Activated T-helper 2 cell treated with anti-CD3 and anti-CD28 coated beads, Interferon-gamma antibody, Interleukin-2, Interleukin-4, amounts not matched to agents 10 μg/mL and 5 μg/mL and 100 μg/mL, durations not matched to agents 14 hours and 24 hours and 36 hours (primary cell): ENCODE data around the gene HIP1. TPM values are rescaled to one million over a fixed set of nuclear protein-coding genes. Genes with fewer than 3 reads are reported as not detected.
A peak's percentile ranks its signal among the peaks of the same experiment; 100 is the strongest.

Experiments
- DNase-seq: peaks from one replicate; pipeline ENCODE4 v3.0.0; 2021; ENCODE audit warnings: low spot score
- H3K27ac Mint-ChIP-seq: one replicate; pipeline ENCODE4 v1.8.0; 2021; ENCODE audit warnings: mixed read lengths
- H3K27me3 Mint-ChIP-seq: one replicate; pipeline ENCODE4 v1.8.0; 2021; ENCODE audit warnings: low read depth, mixed read lengths
- H3K36me3 Mint-ChIP-seq: one replicate; pipeline ENCODE4 v1.8.0; 2021; ENCODE audit warnings: low read depth, mixed read lengths
- H3K4me1 Mint-ChIP-seq: one replicate; pipeline ENCODE4 v1.8.0; 2021; ENCODE audit warnings: low read depth, mixed read lengths
- H3K4me3 Mint-ChIP-seq: one replicate; pipeline ENCODE4 v1.8.0; 2021; ENCODE audit warnings: low read depth, mild to moderate bottlenecking, moderate library complexity, mixed read lengths
- H3K9me3 Mint-ChIP-seq: one replicate; pipeline ENCODE4 v1.8.0; 2021; ENCODE audit warnings: mixed read lengths
- intact Hi-C: fragments of 100-400 bp; cut with micrococcal nuclease; formaldehyde crosslinking; loops from one replicate; pipeline ENCODE4 v1.15.1; 2023
- total RNA-seq: library from RNA; stranded (reverse); gene quantifications from 2 replicates; pipeline ENCODE4 v1.2.3, GENCODE V29; 2022

Gene HIP1
- total RNA-seq, 1 donor from 2014 or later, result 10.6 TPM

DNA sequence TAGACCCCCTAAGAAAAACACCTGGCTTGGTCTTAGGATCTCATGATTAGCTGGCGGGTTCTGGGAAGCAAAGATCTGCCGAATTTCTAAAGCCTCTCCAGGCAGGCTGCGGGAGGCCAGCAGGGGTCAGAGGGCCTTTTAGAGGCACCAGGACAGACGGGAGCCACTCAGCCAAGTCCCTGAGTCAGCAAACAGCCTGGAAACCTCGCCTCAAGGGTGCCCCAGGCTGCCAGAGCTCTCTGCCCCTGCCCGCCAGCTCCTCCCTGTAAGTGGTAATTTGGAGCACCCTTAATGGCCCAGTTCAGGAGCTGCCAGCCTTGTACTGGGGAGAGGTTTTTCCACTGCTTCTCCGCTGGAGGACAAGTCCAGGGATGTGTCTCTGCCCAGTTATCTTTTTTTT, 88.7 kb downstream of the HIP1 start:
- Mint-ChIP-seq H3K9me3 (no peaks in the 10 kb centered on the region), H3K36me3 (no peaks in the 10 kb centered on the region)
- intact Hi-C loops, result no loop called here

DNA sequence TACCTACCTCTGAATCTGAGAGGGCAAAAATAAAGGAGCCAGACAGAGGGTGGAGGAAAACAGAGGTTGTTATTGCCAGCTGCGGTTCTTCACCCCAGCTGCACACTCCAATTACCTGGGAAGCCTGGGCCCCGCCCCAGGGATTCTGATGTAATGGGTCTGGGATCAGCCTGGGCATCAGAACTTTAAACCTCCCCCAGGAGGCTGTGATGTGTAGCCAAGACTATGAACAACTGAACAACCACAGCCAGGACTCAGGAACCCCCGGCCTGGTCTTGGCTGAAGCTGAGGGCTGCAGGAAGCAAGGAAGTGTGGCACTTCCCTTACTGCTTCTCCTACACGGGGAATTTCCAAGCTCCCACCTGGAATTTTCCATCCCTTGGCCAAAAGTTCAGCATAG, 89.3 kb downstream of the HIP1 start:
- no peak overlapping the region for H3K27ac Mint-ChIP-seq
- no peaks in the 10 kb centered on the region for H3K9me3 Mint-ChIP-seq
- H3K27me3 Mint-ChIP-seq, result no peaks in the 10 kb centered on the region
- intact Hi-C loops, result no loop called here
- no peak for DNase-seq
- H3K4me1 Mint-ChIP-seq, result no peaks in the 10 kb centered on the region
- H3K4me3 Mint-ChIP-seq, result no peak overlapping the region
- no peaks in the 10 kb centered on the region for H3K36me3 Mint-ChIP-seq

More for the DNA sequence above, 88.7 kb downstream of the HIP1 start:
- no peak for DNase-seq
- Mint-ChIP-seq H3K27me3 (no peaks in the 10 kb centered on the region), H3K27ac (no peak overlapping the region), H3K4me1 (no peaks in the 10 kb centered on the region), H3K4me3 (no peak overlapping the region)

DNA sequence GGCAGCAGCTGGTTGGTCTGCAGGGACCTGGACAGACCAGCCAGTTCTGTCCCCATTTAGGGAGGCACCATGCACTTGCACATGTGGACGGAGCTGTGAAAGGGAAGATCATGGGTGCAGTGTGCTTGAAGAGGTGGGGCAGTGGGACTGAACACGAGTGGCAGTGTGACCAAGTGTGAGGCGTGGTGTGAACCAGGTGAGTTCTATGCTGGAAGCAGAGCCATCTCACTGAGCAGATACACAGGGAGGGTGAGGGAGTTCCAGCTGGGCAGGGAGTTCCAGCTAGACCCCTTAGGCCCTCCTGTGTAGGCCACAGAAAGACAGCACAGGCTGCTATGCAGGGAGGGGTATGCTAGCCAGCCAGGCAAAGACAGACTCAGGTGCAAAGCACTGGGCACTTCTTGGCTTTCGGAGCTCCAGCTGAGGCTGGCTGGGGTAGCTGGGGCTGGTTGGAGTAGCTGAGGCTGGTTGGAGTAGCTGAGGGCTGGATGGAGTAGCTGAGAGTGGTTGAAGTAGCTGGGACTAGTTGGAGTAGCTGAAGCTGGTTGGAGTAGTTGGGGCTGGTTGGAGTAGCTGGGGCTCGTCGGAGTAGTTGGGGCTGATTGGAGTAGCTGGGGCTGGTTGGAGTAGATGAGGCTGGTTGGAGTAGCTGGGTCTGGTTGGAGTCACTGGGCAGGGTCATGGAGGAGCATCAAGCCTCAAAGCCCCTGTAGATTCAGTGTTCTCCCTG, 90.9 kb downstream of the HIP1 start:
- H3K4me1 Mint-ChIP-seq, result no peaks in the 10 kb centered on the region
- no peak for DNase-seq
- no peak overlapping the region for H3K27ac Mint-ChIP-seq
- H3K4me3 Mint-ChIP-seq, result no peak overlapping the region
- H3K27me3 Mint-ChIP-seq, result no peaks in the 10 kb centered on the region
- intact Hi-C loops, result no loop called here
- H3K9me3 Mint-ChIP-seq, result no peaks in the 10 kb centered on the region
- no peaks in the 10 kb centered on the region for H3K36me3 Mint-ChIP-seq

DNA sequence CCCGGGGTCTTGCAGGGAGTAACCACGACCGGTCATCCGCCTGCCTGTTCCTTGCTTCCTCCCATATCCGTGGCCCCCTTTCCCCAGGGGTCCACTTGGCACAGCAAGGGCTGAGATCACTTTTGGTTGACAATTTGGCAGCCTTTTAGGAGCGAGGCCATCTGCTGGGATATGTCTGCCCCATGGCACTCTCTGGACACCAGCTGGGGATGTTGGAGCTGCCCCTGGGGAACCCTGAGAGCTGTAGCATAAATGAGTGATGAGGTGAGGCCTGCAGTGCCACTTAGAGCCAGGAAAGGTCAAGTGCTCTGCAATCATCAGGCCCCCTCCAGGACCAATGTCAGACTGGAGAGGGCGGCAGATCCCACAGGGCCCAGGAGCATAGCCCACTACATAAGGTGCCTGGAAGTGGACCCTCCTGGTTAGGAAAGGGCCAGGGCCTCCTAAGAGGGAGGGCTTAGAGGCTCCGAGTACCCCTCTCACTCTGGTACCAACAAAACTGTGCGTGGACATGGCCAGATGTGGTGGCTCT, 92.1 kb downstream of the HIP1 start:
- intact Hi-C loops, result no loop called here

DNA sequence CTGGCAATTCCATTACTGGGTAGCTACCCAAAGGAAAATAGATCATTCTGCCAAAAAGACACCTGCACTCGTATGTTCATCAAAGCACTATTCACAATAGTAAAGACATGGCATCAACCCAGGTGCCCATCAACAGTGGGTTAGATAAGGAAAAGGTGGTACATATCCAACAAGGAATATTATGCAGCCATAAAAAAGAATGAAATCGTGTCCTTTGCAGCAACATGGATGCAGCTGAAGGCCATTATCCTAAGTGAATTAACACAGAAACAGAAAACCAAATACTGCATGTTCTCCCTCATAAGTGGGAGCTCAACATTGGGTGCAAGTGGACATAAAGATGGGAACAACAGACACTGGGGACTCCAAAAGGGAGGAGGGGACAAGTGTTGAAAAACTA, 93.2 kb downstream of the HIP1 start:
- Mint-ChIP-seq H3K4me3 (no peak overlapping the region), H3K27me3 (no peaks in the 10 kb centered on the region), H3K4me1 (peaks cover 5% of the 10 kb centered on the region), H3K27ac (no peak overlapping the region), H3K36me3 (no peaks in the 10 kb centered on the region), H3K9me3 (no peaks in the 10 kb centered on the region)
- intact Hi-C loops, result no loop called here
- DNase-seq, result no peak

More for the DNA sequence above, 92.1 kb downstream of the HIP1 start:
- no peaks in the 10 kb centered on the region for H3K36me3 Mint-ChIP-seq
- H3K27ac Mint-ChIP-seq, result no peak overlapping the region
- H3K4me3 Mint-ChIP-seq, result no peak overlapping the region
- peaks cover 5% of the 10 kb centered on the region for H3K4me1 Mint-ChIP-seq
- H3K27me3 Mint-ChIP-seq, result no peaks in the 10 kb centered on the region
- H3K9me3 Mint-ChIP-seq, result no peaks in the 10 kb centered on the region
- DNase-seq, result no peak

DNA sequence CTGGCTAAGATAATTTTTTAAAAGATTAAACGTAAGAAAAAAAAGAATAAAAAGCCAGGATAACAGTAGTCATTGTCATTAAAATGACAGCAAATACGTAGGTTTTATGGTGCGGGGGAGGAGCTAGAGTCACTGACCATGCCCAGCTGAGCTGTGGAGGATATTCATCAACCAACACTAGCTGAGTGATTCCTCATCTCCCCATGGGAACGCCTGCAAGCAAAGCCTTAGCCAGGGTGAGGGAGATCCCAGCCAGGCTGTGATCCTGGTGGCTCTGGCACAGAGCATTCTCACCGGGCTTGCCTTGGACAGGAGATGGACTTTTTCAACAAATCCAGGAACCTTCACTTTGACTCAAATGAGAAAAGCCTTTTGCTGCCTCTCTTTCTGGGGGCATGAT, 94.2 kb downstream of the HIP1 start:
- Mint-ChIP-seq H3K27ac (no peak overlapping the region), H3K4me1 (peaks cover 9% of the 10 kb centered on the region), H3K9me3 (no peaks in the 10 kb centered on the region)

DNA sequence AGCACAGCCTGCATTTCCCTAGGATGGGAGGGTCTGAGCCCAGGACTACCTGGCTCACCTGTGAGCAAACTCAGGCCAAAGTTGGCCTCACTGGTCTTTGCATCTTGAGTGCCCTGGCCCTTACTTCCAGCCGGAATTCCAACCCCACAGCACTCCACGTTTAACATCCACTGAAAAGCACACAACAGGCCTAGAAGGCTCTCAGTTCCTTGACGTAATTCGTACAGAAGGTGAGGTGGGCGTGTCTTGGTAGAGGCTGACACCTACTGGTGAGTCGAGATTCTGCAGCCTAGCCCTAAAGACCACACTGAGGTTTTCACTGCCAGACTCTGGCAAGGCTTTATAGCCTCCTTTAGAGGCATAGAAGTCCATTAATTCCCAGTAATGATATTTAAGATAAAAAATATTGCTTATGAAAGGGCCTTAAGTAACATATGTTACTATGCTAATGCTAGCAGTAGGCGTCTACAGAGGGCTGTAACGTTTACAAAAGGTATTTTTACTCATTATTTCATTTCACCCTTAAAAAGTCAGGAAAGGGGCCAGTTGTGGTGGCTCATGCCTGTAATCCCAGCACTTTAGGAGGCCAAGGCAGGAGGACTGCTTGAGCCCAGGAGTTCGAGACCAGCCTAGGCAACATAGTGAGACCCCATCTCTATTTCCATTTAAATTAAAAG, 95.8 kb downstream of the HIP1 start:
- H3K4me1 Mint-ChIP-seq, result peaks cover 11% of the 10 kb centered on the region
- H3K27me3 Mint-ChIP-seq, result peaks cover 3% of the 10 kb centered on the region
- no peak overlapping the region for H3K27ac Mint-ChIP-seq

More for the DNA sequence above, 94.2 kb downstream of the HIP1 start:
- Mint-ChIP-seq H3K36me3 (no peaks in the 10 kb centered on the region), H3K4me3 (no peak overlapping the region), H3K27me3 (peaks cover 3% of the 10 kb centered on the region)
- intact Hi-C loops, result loop anchor here (5.0 kb wide), 1 partner anchor 572 kb away; the partner anchor contains the start of gene RCC1L
- DNase-seq, result no peak

DNA sequence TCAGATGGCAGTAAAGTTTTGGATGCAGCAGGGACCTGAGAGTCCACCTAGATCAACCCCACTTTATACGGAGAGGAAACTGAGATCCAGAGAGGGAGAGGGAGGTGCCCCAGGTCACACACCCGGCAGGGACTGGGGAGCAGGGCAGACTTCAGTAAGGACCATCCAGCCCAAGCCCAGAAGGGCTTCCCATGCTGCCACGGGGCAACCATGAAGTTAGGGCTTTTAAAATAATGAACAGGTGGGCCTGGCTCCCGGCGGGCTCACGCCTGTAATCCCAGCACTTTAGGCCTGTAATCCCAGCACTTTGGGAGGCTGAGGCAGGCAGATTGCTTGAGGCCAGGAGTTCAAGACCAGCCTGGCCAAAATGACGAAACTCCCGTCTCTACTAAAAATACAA, 98.5 kb downstream of the HIP1 start:
- intact Hi-C loops, result loop anchor here (5.0 kb wide), 1 partner anchor 568 kb away; the partner anchor contains the start of gene RCC1L
- Mint-ChIP-seq H3K4me3 (peak overlapping the region; percentile 86), H3K27ac (no peak overlapping the region), H3K27me3 (peaks cover 3% of the 10 kb centered on the region), H3K36me3 (no peaks in the 10 kb centered on the region), H3K4me1 (peaks cover 11% of the 10 kb centered on the region), H3K9me3 (no peaks in the 10 kb centered on the region)
- DNase-seq, result no peak

More for the DNA sequence above, 95.8 kb downstream of the HIP1 start:
- H3K36me3 Mint-ChIP-seq, result no peaks in the 10 kb centered on the region
- intact Hi-C loops, result loop anchor here (1.0 to 5.0 kb wide), 2 partner anchors 115 to 571 kb away; partner anchors contain the start of gene RCC1L
- peak; percentile 51 for DNase-seq
- no peaks in the 10 kb centered on the region for H3K9me3 Mint-ChIP-seq
- H3K4me3 Mint-ChIP-seq, result no peak overlapping the region

DNA sequence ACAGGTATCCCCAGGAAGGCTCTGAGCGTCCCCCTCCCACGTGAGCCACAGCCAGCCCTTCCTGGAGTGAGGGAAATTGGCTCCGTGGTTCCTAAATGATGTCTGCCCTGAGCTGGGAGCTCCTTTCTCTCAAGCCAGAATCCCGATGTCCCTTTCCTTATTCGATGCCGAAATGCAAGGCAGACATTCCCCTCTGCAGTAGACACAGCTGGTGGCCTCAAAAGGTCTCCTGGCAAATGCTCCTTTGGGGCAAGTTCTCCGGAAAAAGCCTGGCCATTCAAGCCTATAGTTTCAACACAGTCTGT, 98.9 kb downstream of the HIP1 start:
- Mint-ChIP-seq H3K9me3 (no peaks in the 10 kb centered on the region), H3K27me3 (peaks cover 3% of the 10 kb centered on the region), H3K36me3 (no peaks in the 10 kb centered on the region), H3K27ac (peak overlapping the region; percentile 80), H3K4me1 (peaks cover 11% of the 10 kb centered on the region), H3K4me3 (peak overlapping the region; percentile 86)
- intact Hi-C loops, result loop anchor here (5.0 kb wide), 2 partner anchors 43 to 568 kb away; partner anchors contain the start of gene RCC1L
- no peak for DNase-seq

DNA sequence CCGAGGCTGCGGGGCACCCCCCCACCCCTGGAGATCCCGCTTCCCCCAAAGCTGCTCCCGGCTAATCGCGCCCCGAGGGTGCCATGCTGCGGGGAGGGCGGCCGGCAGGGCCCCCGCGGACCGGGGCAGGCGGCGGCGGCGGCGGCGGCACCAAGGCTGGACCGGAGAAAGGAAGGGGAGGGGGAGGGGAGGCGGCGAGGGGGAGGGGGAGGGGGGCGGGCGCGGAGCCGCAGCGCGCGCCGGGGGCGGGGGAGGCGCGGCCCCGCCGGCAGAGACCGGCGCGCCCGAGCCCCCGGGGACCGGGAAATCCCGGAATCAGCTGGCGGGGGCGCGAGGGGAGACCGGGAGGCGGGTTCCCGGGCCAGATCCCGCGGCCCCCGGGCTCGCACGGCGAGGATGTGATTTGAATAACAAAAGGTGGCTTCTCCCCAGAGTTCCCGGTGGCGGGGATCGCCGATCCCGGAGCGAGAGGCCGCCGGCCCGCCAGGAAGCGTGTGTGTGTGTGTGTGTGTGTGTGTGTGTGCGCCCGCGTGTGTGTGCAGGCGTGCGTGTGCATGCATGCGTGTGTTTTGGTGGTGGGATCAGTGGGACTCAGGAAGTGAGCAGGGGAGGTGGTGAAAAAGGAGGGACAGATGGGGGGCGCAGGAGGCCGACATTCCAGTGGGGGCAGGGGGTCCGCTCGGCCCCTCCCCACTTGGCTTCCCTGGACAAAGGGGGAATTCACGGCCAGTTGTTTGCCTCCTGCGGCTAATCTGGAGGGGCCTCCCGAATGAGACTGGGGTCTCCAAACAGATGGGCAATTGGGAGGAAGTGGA, 99.5 kb downstream of the HIP1 start:
- Mint-ChIP-seq H3K36me3 (no peaks in the 10 kb centered on the region), H3K4me1 (peaks cover 11% of the 10 kb centered on the region), H3K9me3 (no peaks in the 10 kb centered on the region), H3K27me3 (peaks cover 3% of the 10 kb centered on the region), H3K27ac (peak overlapping the region; percentile 80), H3K4me3 (peak overlapping the region; percentile 86)
- intact Hi-C loops, result loop anchor here (5.0 kb wide), 1 partner anchor 42 kb away; no protein-coding TSS in a partner anchor
- peak; percentile 27 for DNase-seq

DNA sequence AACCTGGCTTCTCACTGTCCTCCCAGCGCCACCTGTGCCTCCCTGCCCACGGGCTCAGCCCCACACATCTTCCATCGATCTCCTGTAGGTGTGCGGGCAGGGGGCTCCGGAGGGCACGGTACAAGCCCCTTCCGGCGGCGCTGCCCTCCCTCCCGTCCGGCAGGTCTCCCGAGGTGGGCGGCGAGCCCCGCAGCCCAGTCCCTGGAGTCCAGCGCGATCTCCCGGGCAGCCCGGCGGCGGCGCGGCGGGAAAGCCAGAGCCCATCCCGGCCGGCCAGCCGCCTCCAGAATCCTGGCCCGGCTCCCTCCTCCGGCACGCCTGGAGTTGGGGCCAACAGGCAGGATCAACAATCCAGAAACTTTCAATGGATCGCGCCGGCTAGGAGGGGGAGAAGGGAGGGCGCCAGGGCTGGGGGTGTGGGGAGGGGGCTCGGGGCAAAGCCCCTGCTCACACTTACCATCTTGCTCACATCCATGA, 100.1 kb downstream of the HIP1 start:
- DNase-seq, result no peak
- Mint-ChIP-seq H3K9me3 (no peaks in the 10 kb centered on the region), H3K27ac (no peak overlapping the region), H3K4me3 (peak overlapping the region; percentile 61), H3K27me3 (peaks cover 3% of the 10 kb centered on the region), H3K36me3 (no peaks in the 10 kb centered on the region), H3K4me1 (peaks cover 11% of the 10 kb centered on the region)
- intact Hi-C loops, result loop anchor here (5.0 kb wide), 1 partner anchor 41 kb away; no protein-coding TSS in a partner anchor

DNA sequence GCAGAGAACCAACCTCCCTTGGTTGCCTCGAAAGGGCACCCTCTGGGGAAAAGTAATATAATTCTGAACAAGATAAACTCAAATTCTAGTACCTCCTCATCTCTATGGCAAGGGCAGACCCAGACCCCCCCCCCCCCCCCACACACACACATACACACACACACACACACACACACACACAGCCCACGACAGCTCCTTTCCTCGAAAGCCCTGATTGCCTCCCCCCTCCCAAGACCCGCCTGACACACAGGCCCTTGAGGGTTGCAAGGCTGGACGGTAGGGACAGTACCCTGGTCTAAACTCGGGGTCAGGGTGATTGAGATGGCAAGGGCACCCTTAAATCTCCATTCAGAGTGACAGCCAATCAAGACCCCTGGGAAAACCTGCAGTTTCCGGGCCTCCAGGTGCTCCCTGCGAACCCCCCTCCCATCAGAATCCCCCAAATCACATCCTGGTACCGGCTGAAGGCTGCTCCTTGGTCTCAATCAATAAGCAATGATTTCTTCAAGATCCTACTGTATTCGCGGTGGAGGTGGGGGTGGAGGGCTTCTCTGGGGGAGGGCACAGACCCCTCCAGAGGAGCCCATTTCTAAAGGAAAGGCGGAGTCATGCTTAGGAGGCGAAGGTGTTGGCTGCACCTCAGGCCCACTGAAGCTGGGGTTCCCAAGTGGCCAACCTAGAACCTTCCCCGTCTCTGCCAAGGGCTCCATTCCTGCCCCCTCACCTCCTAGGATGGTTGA, 100.7 kb downstream of the HIP1 start:
- intact Hi-C loops, result loop anchor here (5.0 kb wide), 1 partner anchor 41 kb away; no protein-coding TSS in a partner anchor
- H3K27me3 Mint-ChIP-seq, result peaks cover 3% of the 10 kb centered on the region
- DNase-seq, result no peak
- H3K9me3 Mint-ChIP-seq, result no peaks in the 10 kb centered on the region
- no peaks in the 10 kb centered on the region for H3K36me3 Mint-ChIP-seq
- peaks cover 11% of the 10 kb centered on the region for H3K4me1 Mint-ChIP-seq
- peak overlapping the region; percentile 61 for H3K4me3 Mint-ChIP-seq
- H3K27ac Mint-ChIP-seq, result no peak overlapping the region
